HUES6 (cell line): ENCODE measurements around the gene MGARP.

Source experiments
- H3K27ac ChIP-seq: 2 replicates; pipeline ENCODE4 v1.7.0; 2013; ENCODE audit warnings: low read depth, mild to moderate bottlenecking, low read length, inconsistent platforms
- H3K27me3 ChIP-seq: 2 replicates; pipeline ENCODE4 v1.6.1; 2013; ENCODE audit warnings: low read length; ENCODE audit not compliant: control insufficient read depth, insufficient read depth
- H3K36me3 ChIP-seq: 2 replicates; pipeline ENCODE4 v1.6.1; 2013; ENCODE audit warnings: low read length; ENCODE audit not compliant: control insufficient read depth, insufficient read depth
- H3K4me1 ChIP-seq: 2 replicates; pipeline ENCODE4 v1.6.1; 2013; ENCODE audit warnings: low read length; ENCODE audit not compliant: control insufficient read depth, insufficient read depth
- H3K4me3 ChIP-seq: 2 replicates; pipeline ENCODE4 v1.5.1; 2013; ENCODE audit warnings: low read depth, low read length
- H3K9ac ChIP-seq: one replicate; pipeline ENCODE4 v1.6.1; 2013; ENCODE audit warnings: mild to moderate bottlenecking, low read length
- H3K9me3 ChIP-seq: 2 replicates; pipeline ENCODE4 v1.6.1; 2013; ENCODE audit warnings: low read depth, low read length; ENCODE audit not compliant: control insufficient read depth, insufficient read depth

The MGARP gene

GRCh38 chr4:139243448-139244365 lies 36.3 kb downstream of the MGARP start:
- Histone ChIP-seq H3K4me1 (peaks cover 22% of the 10 kb centered on the region), H3K9me3 (peaks cover 7% of the 10 kb centered on the region), H3K27ac (no peak overlapping the region), H3K4me3 (no peak overlapping the region), H3K36me3 (no peaks in the 10 kb centered on the region), H3K9ac (no peak overlapping the region), H3K27me3 (no peaks in the 10 kb centered on the region)

- Histone ChIP-seq H3K4me1 (peaks cover 22% of the 10 kb centered on the region), H3K4me3 (no peak overlapping the region), H3K9me3 (peaks cover 9% of the 10 kb centered on the region), H3K27ac (no peak overlapping the region), H3K36me3 (no peaks in the 10 kb centered on the region), H3K9ac (no peak overlapping the region), H3K27me3 (no peaks in the 10 kb centered on the region)
These were observed 37.4 kb downstream of the MGARP start for GRCh38 chr4:139242511-139243051.

GRCh38 chr4:139241784-139242151 lies 38.3 kb downstream of the MGARP start:
- Histone ChIP-seq H3K27me3 (no peaks in the 10 kb centered on the region), H3K9ac (peak overlapping the region; percentile 15), H3K4me1 (peaks cover 22% of the 10 kb centered on the region), H3K4me3 (no peak overlapping the region), H3K9me3 (peaks cover 9% of the 10 kb centered on the region), H3K36me3 (no peaks in the 10 kb centered on the region), H3K27ac (peak overlapping the region; percentile 73)

GRCh38 chr4:139241086-139241783 lies 38.8 kb downstream of the MGARP start:
- Histone ChIP-seq H3K27me3 (no peaks in the 10 kb centered on the region), H3K4me3 (peak overlapping the region; percentile 18; the same call in 1 of the 2 replicates), H3K27ac (peak overlapping the region; percentile 73), H3K36me3 (no peaks in the 10 kb centered on the region), H3K9me3 (peaks cover 9% of the 10 kb centered on the region), H3K4me1 (peaks cover 22% of the 10 kb centered on the region), H3K9ac (peak overlapping the region; percentile 15)

- H3K4me3 ChIP-seq, result no peak overlapping the region
- H3K9me3 ChIP-seq, result peaks cover 9% of the 10 kb centered on the region
- H3K27me3 ChIP-seq, result no peaks in the 10 kb centered on the region
- H3K36me3 ChIP-seq, result no peaks in the 10 kb centered on the region
- H3K27ac ChIP-seq, result no peak overlapping the region
- peaks cover 24% of the 10 kb centered on the region for H3K4me1 ChIP-seq
- no peak overlapping the region for H3K9ac ChIP-seq
These were observed 40.8 kb downstream of the MGARP start for GRCh38 chr4:139239127-139239772.

GRCh38 chr4:139234253-139234652 lies 45.8 kb downstream of the MGARP start:
- peaks cover 10% of the 10 kb centered on the region for H3K4me1 ChIP-seq
- no peak overlapping the region for H3K9ac ChIP-seq
- H3K27ac ChIP-seq, result no peak overlapping the region
- no peaks in the 10 kb centered on the region for H3K36me3 ChIP-seq
- H3K27me3 ChIP-seq, result no peaks in the 10 kb centered on the region
- H3K4me3 ChIP-seq, result no peak overlapping the region
- peaks cover 5% of the 10 kb centered on the region for H3K9me3 ChIP-seq

GRCh38 chr4:139229534-139230039 lies 50.4 kb downstream of the MGARP start:
- H3K9me3 ChIP-seq, result no peaks in the 10 kb centered on the region
- no peaks in the 10 kb centered on the region for H3K36me3 ChIP-seq
- no peak overlapping the region for H3K9ac ChIP-seq
- H3K4me1 ChIP-seq, result peaks cover 10% of the 10 kb centered on the region
- no peak overlapping the region for H3K4me3 ChIP-seq
- no peak overlapping the region for H3K27ac ChIP-seq
- H3K27me3 ChIP-seq, result no peaks in the 10 kb centered on the region

- Histone ChIP-seq H3K36me3 (no peaks in the 10 kb centered on the region), H3K27me3 (no peaks in the 10 kb centered on the region), H3K9me3 (no peaks in the 10 kb centered on the region), H3K27ac (no peak overlapping the region), H3K4me1 (no peaks in the 10 kb centered on the region), H3K9ac (no peak overlapping the region), H3K4me3 (no peak overlapping the region)
These were observed 52.2 kb downstream of the MGARP start for GRCh38 chr4:139227729-139228404.

GRCh38 chr4:139223682-139224317 lies 56.2 kb downstream of the MGARP start:
- Histone ChIP-seq H3K9ac (no peak overlapping the region), H3K4me1 (no peaks in the 10 kb centered on the region), H3K27me3 (no peaks in the 10 kb centered on the region), H3K27ac (no peak overlapping the region), H3K36me3 (no peaks in the 10 kb centered on the region), H3K9me3 (no peaks in the 10 kb centered on the region), H3K4me3 (no peak overlapping the region)

GRCh38 chr4:139222215-139222614 lies 57.8 kb downstream of the MGARP start:
- no peaks in the 10 kb centered on the region for H3K9me3 ChIP-seq
- H3K9ac ChIP-seq, result no peak overlapping the region
- H3K4me1 ChIP-seq, result no peaks in the 10 kb centered on the region
- H3K4me3 ChIP-seq, result no peak overlapping the region
- no peak overlapping the region for H3K27ac ChIP-seq
- H3K27me3 ChIP-seq, result no peaks in the 10 kb centered on the region
- no peaks in the 10 kb centered on the region for H3K36me3 ChIP-seq
